ENCODE data around the gene MGAT5. TPM values are rescaled to one million over a fixed set of nuclear protein-coding genes. Genes with fewer than 3 reads are reported as not detected.

The MGAT5 gene
- total RNA-seq, 1 experiment from 2014 or later: 34.0 TPM

DNA sequence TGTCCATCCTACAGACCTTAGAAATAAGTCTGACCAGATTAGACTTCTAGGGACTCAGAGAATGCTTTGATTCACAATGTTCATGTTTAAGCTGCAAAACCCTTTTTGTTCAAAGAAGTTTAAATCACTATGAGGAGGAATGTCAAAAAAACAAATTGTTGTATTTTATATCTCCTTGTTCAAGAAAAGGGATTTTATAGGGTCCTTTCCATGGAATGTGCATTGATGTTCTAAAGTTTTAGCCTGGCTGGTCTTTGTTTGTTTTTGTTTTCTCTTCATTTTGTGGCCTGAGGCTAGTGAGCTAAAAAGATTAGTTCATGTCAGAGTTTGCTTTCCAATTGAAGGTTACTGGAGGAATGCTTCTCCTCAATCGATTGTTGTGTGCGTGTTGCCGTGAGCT, 77.2 kb downstream of the MGAT5 start:
- no peak overlapping the region for H3K27ac ChIP-seq (ENCODE audit: low read depth, low read length)
- ChIA-PET POLR2A (no interaction called here), CTCF (no interaction called here), RAD21 (ENCODE audit: low non-redundant PET in 1 of 2, low total read pairs in 2 of 2, uncharacterized antibody in 2 of 2, unreplicated experiment in 2 of 2) (no interaction called here)
- H3K4me2 ChIP-seq (ENCODE audit: low read length): no peak overlapping the region
- no peak for ATAC-seq
- no peaks in the 10 kb centered on the region for H4K20me1 ChIP-seq (ENCODE audit: insufficient read depth)
- no peaks in the 10 kb centered on the region for H3K9me3 ChIP-seq (ENCODE audit: control insufficient read depth in 1 of 2, insufficient read depth in 1 of 2, low read depth in 1 of 2, low read length in 2 of 2)
- no peak overlapping the region for H3K4me3 ChIP-seq (replicated peaks in 1 of 2; ENCODE audit: low read depth in 1 of 2, low read length in 2 of 2)
- no peaks in the 10 kb centered on the region for H3K79me2 ChIP-seq (ENCODE audit: insufficient read depth, low read length)
- intact Hi-C loops (cut with micrococcal nuclease): no loop called here
- no peaks in the 10 kb centered on the region for H3K9me2 ChIP-seq (ENCODE audit: insufficient read depth)
- DNase-seq (ENCODE audit: low read depth, low spot score): no peak
- BruUV-seq (replicated peaks): no TSS peak
- H3K27me3 ChIP-seq (ENCODE audit: insufficient read depth, low read length): no peaks in the 10 kb centered on the region
- H3K4me1 ChIP-seq (ENCODE audit: control insufficient read depth in 1 of 2, insufficient read depth in 2 of 2, low read length in 2 of 2): no peaks in the 10 kb centered on the region
- no peak overlapping the region for H2AFZ ChIP-seq (ENCODE audit: low read depth, low read length, poor library complexity, severe bottlenecking)
- no peak overlapping the region for H3K9ac ChIP-seq (ENCODE audit: low read length)
- no peaks in the 10 kb centered on the region for H3K36me3 ChIP-seq (ENCODE audit: control insufficient read depth in 1 of 2, insufficient read depth in 2 of 2, low read length in 2 of 2)
- TF ChIP-seq CBX3 (IDR thresholded peaks at IDR 0.05; ENCODE audit: low read depth) (no peak), ZFX (IDR thresholded peaks at IDR 0.05) (no peak), POLR2A (IDR thresholded peaks at IDR 0.05; ENCODE audit: borderline replicate concordance, extremely low read depth, insufficient read depth, insufficient read length) (no peak), SP1 (IDR thresholded peaks at IDR 0.05; ENCODE audit: low read depth) (no peak), TCF7L2 (IDR thresholded peaks at IDR 0.05; ENCODE audit: borderline replicate concordance, extremely low read depth, insufficient read depth, insufficient read length) (no peak), EGR1 (IDR thresholded peaks at IDR 0.05; ENCODE audit: low read depth) (no peak), EZH2phosphoT487 (IDR thresholded peaks at IDR 0.05; ENCODE audit: borderline replicate concordance) (no peak), FOSL1 (IDR thresholded peaks at IDR 0.05; ENCODE audit: low read depth) (no peak)
- TF ChIP-seq, protein P1, sequence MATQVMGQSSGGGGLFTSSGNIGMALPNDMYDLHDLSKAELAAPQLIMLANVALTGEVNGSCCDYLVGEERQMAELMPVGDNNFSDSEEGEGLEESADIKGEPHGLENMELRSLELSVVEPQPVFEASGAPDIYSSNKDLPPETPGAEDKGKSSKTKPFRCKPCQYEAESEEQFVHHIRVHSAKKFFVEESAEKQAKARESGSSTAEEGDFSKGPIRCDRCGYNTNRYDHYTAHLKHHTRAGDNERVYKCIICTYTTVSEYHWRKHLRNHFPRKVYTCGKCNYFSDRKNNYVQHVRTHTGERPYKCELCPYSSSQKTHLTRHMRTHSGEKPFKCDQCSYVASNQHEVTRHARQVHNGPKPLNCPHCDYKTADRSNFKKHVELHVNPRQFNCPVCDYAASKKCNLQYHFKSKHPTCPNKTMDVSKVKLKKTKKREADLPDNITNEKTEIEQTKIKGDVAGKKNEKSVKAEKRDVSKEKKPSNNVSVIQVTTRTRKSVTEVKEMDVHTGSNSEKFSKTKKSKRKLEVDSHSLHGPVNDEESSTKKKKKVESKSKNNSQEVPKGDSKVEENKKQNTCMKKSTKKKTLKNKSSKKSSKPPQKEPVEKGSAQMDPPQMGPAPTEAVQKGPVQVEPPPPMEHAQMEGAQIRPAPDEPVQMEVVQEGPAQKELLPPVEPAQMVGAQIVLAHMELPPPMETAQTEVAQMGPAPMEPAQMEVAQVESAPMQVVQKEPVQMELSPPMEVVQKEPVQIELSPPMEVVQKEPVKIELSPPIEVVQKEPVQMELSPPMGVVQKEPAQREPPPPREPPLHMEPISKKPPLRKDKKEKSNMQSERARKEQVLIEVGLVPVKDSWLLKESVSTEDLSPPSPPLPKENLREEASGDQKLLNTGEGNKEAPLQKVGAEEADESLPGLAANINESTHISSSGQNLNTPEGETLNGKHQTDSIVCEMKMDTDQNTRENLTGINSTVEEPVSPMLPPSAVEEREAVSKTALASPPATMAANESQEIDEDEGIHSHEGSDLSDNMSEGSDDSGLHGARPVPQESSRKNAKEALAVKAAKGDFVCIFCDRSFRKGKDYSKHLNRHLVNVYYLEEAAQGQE (IDR thresholded peaks at IDR 0.05; ENCODE audit: low read depth): no peak
- TF ChIP-seq, protein P2, sequence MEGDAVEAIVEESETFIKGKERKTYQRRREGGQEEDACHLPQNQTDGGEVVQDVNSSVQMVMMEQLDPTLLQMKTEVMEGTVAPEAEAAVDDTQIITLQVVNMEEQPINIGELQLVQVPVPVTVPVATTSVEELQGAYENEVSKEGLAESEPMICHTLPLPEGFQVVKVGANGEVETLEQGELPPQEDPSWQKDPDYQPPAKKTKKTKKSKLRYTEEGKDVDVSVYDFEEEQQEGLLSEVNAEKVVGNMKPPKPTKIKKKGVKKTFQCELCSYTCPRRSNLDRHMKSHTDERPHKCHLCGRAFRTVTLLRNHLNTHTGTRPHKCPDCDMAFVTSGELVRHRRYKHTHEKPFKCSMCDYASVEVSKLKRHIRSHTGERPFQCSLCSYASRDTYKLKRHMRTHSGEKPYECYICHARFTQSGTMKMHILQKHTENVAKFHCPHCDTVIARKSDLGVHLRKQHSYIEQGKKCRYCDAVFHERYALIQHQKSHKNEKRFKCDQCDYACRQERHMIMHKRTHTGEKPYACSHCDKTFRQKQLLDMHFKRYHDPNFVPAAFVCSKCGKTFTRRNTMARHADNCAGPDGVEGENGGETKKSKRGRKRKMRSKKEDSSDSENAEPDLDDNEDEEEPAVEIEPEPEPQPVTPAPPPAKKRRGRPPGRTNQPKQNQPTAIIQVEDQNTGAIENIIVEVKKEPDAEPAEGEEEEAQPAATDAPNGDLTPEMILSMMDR (IDR thresholded peaks at IDR 0.05 in 2 of 3, conservative IDR thresholded peaks at IDR 0.05 in 1 of 3; ENCODE audit: borderline replicate concordance in 1 of 3, insufficient read depth in 1 of 3, low read depth in 2 of 3, low read length in 2 of 3): no peak

Measured in HCT116 (cell line).